Hepatocyte (in vitro differentiated cells): ENCODE data around the gene MYADML2. TPM values are rescaled to one million over a fixed set of nuclear protein-coding genes. Genes with fewer than 3 reads are reported as not detected.
A peak's percentile ranks its signal among the peaks of the same experiment; 100 is the strongest.

Experiments used
- DNase-seq: peaks from one replicate; pipeline ENCODE4 v3.0.0-alpha.2; 2016; ENCODE audit warnings: low spot score
- H2AFZ ChIP-seq: fragments of 200-600 bp; sonication (generic); 2 replicates; pipeline ENCODE4 v1.6.0; 2016; ENCODE audit warnings: antibody characterized with exemption, mild to moderate bottlenecking
- H3K27ac ChIP-seq: fragments of 200-600 bp; sonication (generic); 2 replicates; pipeline ENCODE4 v1.5.1; 2016; ENCODE audit warnings: mild to moderate bottlenecking
- H3K27me3 ChIP-seq: fragments of 200-600 bp; sonication (generic); 2 replicates; pipeline ENCODE4 v1.6.1; 2016
- H3K36me3 ChIP-seq: fragments of 200-600 bp; sonication (generic); replicated peaks from 2 replicates; pipeline ENCODE4 v1.5.1; 2016; ENCODE audit warnings: low read depth; ENCODE audit not compliant: insufficient read depth
- H3K4me1 ChIP-seq: fragments of 200-600 bp; sonication (generic); 2 replicates; pipeline ENCODE4 v1.5.1; 2016; ENCODE audit warnings: mild to moderate bottlenecking, moderate library complexity; ENCODE audit not compliant: insufficient read depth
- H3K4me2 ChIP-seq: fragments of 200-600 bp; sonication (generic); 2 replicates; pipeline ENCODE4 v1.6.0; 2016
- H3K4me3 ChIP-seq: fragments of 200-600 bp; sonication (generic); 2 replicates; pipeline ENCODE4 v1.5.1; 2016; ENCODE audit warnings: mild to moderate bottlenecking
- H3K79me2 ChIP-seq: fragments of 200-600 bp; sonication (generic); 2 replicates; pipeline ENCODE4 v1.6.0; 2017; ENCODE audit warnings: mild to moderate bottlenecking
- H3K9me2 ChIP-seq: fragments of 200-600 bp; sonication (generic); replicated peaks from 2 replicates; pipeline ENCODE4 v1.6.0; 2017; ENCODE audit warnings: mild to moderate bottlenecking; ENCODE audit not compliant: insufficient read depth
- H3K9me3 ChIP-seq: fragments of 200-600 bp; sonication (generic); 2 replicates; pipeline ENCODE4 v1.5.1; 2016; ENCODE audit warnings: low read depth, mild to moderate bottlenecking
- H4K20me1 ChIP-seq: fragments of 200-600 bp; sonication (generic); 2 replicates; pipeline ENCODE4 v1.6.0; 2016; ENCODE audit warnings: mild to moderate bottlenecking; ENCODE audit not compliant: insufficient read depth, poor library complexity, severe bottlenecking
- EZH2 ChIP-seq: fragments of 200-600 bp; sonication (generic); IDR thresholded peaks from 2 replicates; pipeline ENCODE4 v1.6.1; 2016; ENCODE audit warnings: antibody characterized with exemption, mild to moderate bottlenecking, borderline replicate concordance
- EZH2phosphoT487 ChIP-seq: fragments of 200-600 bp; sonication (generic); IDR thresholded peaks from one replicate; pipeline ENCODE4 v1.6.1; 2018; ENCODE audit warnings: antibody characterized with exemption, mild to moderate bottlenecking, low read depth, moderate library complexity; ENCODE audit not compliant: unreplicated experiment, severe bottlenecking
- WGBS: methylation state at CpG from one replicate; pipeline ENCODE4 v1.1.6; 2016; ENCODE audit warnings: low lambda C conversion rate; ENCODE audit errors: missing lambda C conversion rate; 5-methylcytosine and 5-hydroxymethylcytosine counted together
- polyA plus RNA-seq: library from polyadenylated mRNA; unstranded; fragments of >200 nt; fragmentation: Nextera tagmentation; extraction: Ambion mirVana; gene quantifications from 2 replicates; pipeline ENCODE4 v1.2.1, GENCODE V29; 2016
- total RNA-seq: library from RNA; depleted of rRNA; stranded (reverse); fragments of >200 nt; gene quantifications from 2 replicates; pipeline ENCODE4 v1.2.3, GENCODE V29; 2014
- TF ChIP-seq, protein P1 (sequence below): fragments of 200-600 bp; sonication (generic); IDR thresholded peaks from 2 replicates; pipeline ENCODE4 v1.5.1; 2016; ENCODE audit warnings: antibody characterized with exemption, mild to moderate bottlenecking; ENCODE audit not compliant: poor library complexity

MYADML2 gene
- total and polyA plus RNA-seq, 2 experiments from 2014 or later: 0.06 TPM; not detected in 1

DNA sequence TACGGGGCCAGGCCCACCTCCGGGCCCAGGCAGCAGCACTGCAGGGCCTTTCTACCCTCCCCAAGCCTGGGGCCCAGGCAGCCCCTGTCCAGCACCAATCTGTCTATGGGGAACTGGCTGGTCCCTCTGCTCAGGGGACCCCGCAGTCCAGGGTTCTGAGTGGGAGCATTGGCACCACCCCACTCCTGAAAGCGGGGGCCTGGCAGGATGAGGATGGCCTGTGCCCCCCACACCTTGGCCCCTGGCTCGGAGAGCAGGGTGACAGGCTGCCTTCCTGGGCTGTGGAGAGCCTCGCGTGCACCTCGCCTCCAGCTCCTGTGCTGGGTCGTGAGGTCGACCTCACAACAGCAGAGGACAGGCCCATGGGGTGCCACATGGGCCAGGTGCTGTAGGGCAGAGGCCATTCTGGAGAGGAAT, 43.6 kb downstream of the MYADML2 start:
- Histone ChIP-seq H3K4me3 (no peak overlapping the region), H3K27ac (no peak overlapping the region), H3K36me3 (no peaks in the 10 kb centered on the region), H2AFZ (no peak overlapping the region), H3K4me1 (peaks cover 11% of the 10 kb centered on the region), H3K9me3 (no peaks in the 10 kb centered on the region), H3K27me3 (no peaks in the 10 kb centered on the region), H4K20me1 (peaks cover 3% of the 10 kb centered on the region), H3K79me2 (peaks cover 3% of the 10 kb centered on the region), H3K9me2 (no peaks in the 10 kb centered on the region), H3K4me2 (no peak overlapping the region)
- DNase-seq: no peak
- TF ChIP-seq EZH2phosphoT487 (no peak), EZH2 (no peak)
- TF ChIP-seq, protein P1, sequence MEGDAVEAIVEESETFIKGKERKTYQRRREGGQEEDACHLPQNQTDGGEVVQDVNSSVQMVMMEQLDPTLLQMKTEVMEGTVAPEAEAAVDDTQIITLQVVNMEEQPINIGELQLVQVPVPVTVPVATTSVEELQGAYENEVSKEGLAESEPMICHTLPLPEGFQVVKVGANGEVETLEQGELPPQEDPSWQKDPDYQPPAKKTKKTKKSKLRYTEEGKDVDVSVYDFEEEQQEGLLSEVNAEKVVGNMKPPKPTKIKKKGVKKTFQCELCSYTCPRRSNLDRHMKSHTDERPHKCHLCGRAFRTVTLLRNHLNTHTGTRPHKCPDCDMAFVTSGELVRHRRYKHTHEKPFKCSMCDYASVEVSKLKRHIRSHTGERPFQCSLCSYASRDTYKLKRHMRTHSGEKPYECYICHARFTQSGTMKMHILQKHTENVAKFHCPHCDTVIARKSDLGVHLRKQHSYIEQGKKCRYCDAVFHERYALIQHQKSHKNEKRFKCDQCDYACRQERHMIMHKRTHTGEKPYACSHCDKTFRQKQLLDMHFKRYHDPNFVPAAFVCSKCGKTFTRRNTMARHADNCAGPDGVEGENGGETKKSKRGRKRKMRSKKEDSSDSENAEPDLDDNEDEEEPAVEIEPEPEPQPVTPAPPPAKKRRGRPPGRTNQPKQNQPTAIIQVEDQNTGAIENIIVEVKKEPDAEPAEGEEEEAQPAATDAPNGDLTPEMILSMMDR: no peak
- WGBS: 92% methylated on average over 10 of the region's 10 CpGs

DNA sequence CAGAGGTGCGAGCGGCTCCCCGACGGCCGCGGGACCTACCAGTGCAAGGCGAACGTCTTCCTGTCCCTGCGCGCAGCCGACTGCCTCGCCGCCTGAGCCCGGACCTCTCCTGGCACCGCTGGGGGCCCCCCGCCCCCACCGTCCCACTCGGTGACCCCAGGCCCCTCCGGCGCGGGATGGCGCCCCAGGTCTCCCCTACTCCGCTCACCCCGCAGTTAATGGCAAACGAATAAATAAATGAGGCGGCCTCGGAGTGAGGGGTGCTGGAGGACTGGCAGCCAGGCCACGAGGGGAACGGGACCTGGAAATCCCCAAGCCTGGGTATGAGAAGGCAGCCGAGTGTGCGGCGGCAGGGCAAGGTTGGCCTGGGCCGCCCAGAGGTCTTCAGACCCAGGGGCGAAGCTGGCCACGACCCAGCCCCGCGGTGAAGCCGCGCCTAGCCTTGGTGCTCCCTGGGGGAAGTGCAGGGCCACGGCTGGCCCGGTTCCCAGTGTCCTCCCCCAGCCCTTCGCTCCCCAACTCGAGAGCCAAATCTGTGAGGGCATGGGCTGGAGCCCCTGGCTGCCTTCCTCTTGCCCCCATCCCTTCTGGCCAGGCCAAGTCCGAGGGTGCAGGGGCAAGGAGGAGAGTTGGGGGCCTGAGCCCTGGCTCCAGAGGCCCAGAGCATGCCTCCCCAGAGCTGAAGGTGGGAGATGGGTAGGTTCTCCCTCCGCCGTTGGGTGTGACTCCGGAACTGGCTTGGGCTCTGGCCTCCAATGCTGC, 44.2 kb downstream of the MYADML2 start:
- H3K27ac ChIP-seq: no peak overlapping the region
- TF ChIP-seq EZH2: peak; percentile 11
- TF ChIP-seq, protein P1: no peak
- TF ChIP-seq EZH2phosphoT487: no peak
- WGBS: 75% methylated on average over 26 of the region's 47 CpGs
- no peaks in the 10 kb centered on the region for H3K27me3 ChIP-seq
- peaks cover 11% of the 10 kb centered on the region for H3K4me1 ChIP-seq
- H3K36me3 ChIP-seq: no peaks in the 10 kb centered on the region
- H3K9me2 ChIP-seq: no peaks in the 10 kb centered on the region
- H3K9me3 ChIP-seq: no peaks in the 10 kb centered on the region
- no peak for DNase-seq
- H3K79me2 ChIP-seq: no peaks in the 10 kb centered on the region
- H2AFZ ChIP-seq: no peak overlapping the region
- H3K4me2 ChIP-seq: peak overlapping the region; percentile 91
- H3K4me3 ChIP-seq: no peak overlapping the region
- peaks cover 3% of the 10 kb centered on the region for H4K20me1 ChIP-seq

DNA sequence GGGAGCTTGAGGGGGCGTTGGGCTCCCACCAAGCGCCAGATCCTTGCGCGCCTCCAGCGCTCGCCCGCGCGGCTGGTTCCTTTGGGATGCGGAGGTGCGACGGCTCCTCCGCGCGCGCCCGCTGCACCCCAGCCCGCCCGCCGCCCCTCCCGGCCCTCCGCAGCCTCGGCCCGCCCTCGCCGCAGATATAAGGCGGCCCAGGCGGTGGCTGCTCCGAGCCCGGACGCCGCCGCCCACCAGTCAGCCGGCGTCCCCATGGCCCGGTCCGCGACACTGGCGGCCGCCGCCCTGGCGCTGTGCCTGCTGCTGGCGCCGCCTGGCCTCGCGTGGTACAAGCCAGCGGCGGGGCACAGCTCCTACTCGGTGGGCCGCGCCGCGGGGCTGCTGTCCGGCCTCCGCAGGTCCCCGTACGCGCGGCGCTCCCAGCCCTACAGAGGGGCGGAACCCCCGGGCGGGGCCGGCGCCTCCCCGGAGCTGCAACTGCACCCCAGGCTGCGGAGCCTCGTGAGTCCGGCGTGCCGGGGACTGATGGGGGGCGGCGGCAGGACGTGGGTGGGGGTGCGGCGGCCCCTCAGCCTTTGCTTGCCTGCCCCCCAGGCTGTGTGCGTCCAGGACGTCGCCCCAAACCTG, 44.9 kb downstream of the MYADML2 start, which contains the start of gene NPB:
Gene NPB, plus strand, starts transcription at position 216 of the 630 bp plus-strand sequence. Its CDS starts 40 bp downstream, at position 256.
- TF ChIP-seq EZH2: peak; percentile 62
- TF ChIP-seq EZH2phosphoT487: no peak
- no peaks in the 10 kb centered on the region for H3K36me3 ChIP-seq
- H3K4me3 ChIP-seq: no peak within 1 kb of the TSS

More for the DNA sequence above, 44.9 kb downstream of the MYADML2 start, which contains the start of gene NPB:
- H3K4me2 ChIP-seq: peak within 1 kb of the TSS; percentile 91
- no peak within 1 kb of the TSS for H3K27ac ChIP-seq
- H4K20me1 ChIP-seq: peaks cover 3% of the 10 kb centered on the region
- no peaks in the 10 kb centered on the region for H3K27me3 ChIP-seq
- H2AFZ ChIP-seq: no peak within 1 kb of the TSS
- H3K4me1 ChIP-seq: peaks cover 11% of the 10 kb centered on the region
- no peaks in the 10 kb centered on the region for H3K9me2 ChIP-seq
- no peaks in the 10 kb centered on the region for H3K9me3 ChIP-seq
- WGBS: 3% methylated on average over 42 of the region's 79 CpGs
- peak; percentile 68 for DNase-seq
- H3K79me2 ChIP-seq: no peaks in the 10 kb centered on the region
